Left lung (tissue), 10 donors: ENCODE results near the gene AHRR. TPM values are rescaled to one million over a fixed set of nuclear protein-coding genes. Genes with fewer than 3 reads are reported as not detected.

Source experiments
- ATAC-seq: fragments of 200-7000 bp; cut with Tn5 transposase; one replicate; pipeline ENCODE4 v1.9.1; 2020; ENCODE audit warnings: moderate library complexity
- DNase-seq, 4 donors: peaks; one replicate each; pipeline ENCODE4 v3.0.0-alpha.2; 2013 to 2020
- H3K27ac ChIP-seq, 2 donors: fragments of 200-600 bp; sonication (generic) in 1 of 2; one replicate each; pipeline versions ENCODE4 v1.5.0 to v1.8.0; 2020 to 2021
- H3K27me3 ChIP-seq, 2 donors: fragments of 200-600 bp; sonication (generic) in 1 of 2; one replicate each; pipeline versions ENCODE4 v1.5.0 to v1.8.0; 2020 to 2021
- H3K36me3 ChIP-seq, 2 donors: fragments of 200-600 bp; sonication (generic) in 1 of 2; one replicate each; pipeline versions ENCODE4 v1.5.0 to v1.8.0; 2020 to 2021
- H3K4me1 ChIP-seq, 2 donors: fragments of 200-600 bp; one replicate each; pipeline ENCODE4 v1.8.0; 2021
- H3K4me3 ChIP-seq, 2 donors: fragments of 200-600 bp; sonication (generic) in 1 of 2; one replicate each; pipeline versions ENCODE4 v1.5.0 to v1.8.0; 2020 to 2021; ENCODE audit warnings: mild to moderate bottlenecking in 1 of 2
- H3K9me3 ChIP-seq, 2 donors: fragments of 200-600 bp; sonication (generic) in 1 of 2; one replicate each; pipeline versions ENCODE4 v1.5.0 to v1.8.0; 2020 to 2021
- CTCF ChIP-seq, 2 donors: fragments of 200-600 bp; sonication (generic) in 1 of 2; IDR thresholded peaks; one replicate each; pipeline versions ENCODE4 v1.5.0 to v1.8.0; 2021; ENCODE audit warnings: antibody characterized with exemption in 2 of 2
- intact Hi-C, 2 donors: fragments of 100-400 bp; cut with DNase I; formaldehyde crosslinking; loops; one replicate each; pipeline versions ENCODE4 v1.11.2 to v1.14.2; 2022
- polyA plus RNA-seq, 6 donors: library from polyadenylated mRNA; unstranded; fragments of 120-200 nt; gene quantifications; one replicate each; pipeline ENCODE4 v1.2.1, GENCODE V29; 2013; ENCODE audit not compliant: insufficient read length in 6 of 6
- total RNA-seq, 2 donors: library from RNA; stranded (reverse); fragmentation: NEBNext Ultra II Directional; extraction: Animal tissue kit (Norgen Biotek cat#: 25700); gene quantifications; one replicate each; pipeline ENCODE4 v1.2.1, GENCODE V29; 2021
- donor health status: DM: no; HTN: yes; CAD: no.
- donor health status: DM: no; HTN: no; CAD: no.

AHRR gene
- total and polyA plus RNA-seq, 8 donors = 0.32 to 8.4 (median 4.7) TPM

GRCh38 chr5:350355-350754 is 28.8 kb downstream of the AHRR start:
- no peaks in the 10 kb centered on the region for H3K4me1 ChIP-seq
- no peak for DNase-seq
- no peaks in the 10 kb centered on the region for H3K9me3 ChIP-seq
- intact Hi-C loops = no loop called here
- no peak for TF ChIP-seq CTCF (IDR thresholded peaks at IDR 0.05)
- H3K27me3 ChIP-seq = peaks cover 0 to 6% of the 10 kb centered on the region in 2 donors
- ATAC-seq = no peak
- H3K27ac ChIP-seq = no peak overlapping the region
- no peaks in the 10 kb centered on the region for H3K36me3 ChIP-seq
- no peak overlapping the region for H3K4me3 ChIP-seq

- H3K4me3 ChIP-seq = no peak overlapping the region
- no peaks in the 10 kb centered on the region for H3K27me3 ChIP-seq
- H3K27ac ChIP-seq = no peak overlapping the region
- H3K36me3 ChIP-seq = no peaks in the 10 kb centered on the region
- intact Hi-C loops = no loop called here
- no peaks in the 10 kb centered on the region for H3K4me1 ChIP-seq
- no peaks in the 10 kb centered on the region for H3K9me3 ChIP-seq
- TF ChIP-seq CTCF (IDR thresholded peaks at IDR 0.05) = no peak
- no peak for ATAC-seq
- DNase-seq = no peak
These were observed 29.8 kb downstream of the AHRR start for GRCh38 chr5:351084-351920.

- H3K9me3 ChIP-seq = no peaks in the 10 kb centered on the region
- no peaks in the 10 kb centered on the region for H3K4me1 ChIP-seq
- H3K4me3 ChIP-seq = no peak overlapping the region
- H3K27me3 ChIP-seq = no peaks in the 10 kb centered on the region
- ATAC-seq (no peak), DNase-seq (no peak)
- H3K27ac ChIP-seq = no peak overlapping the region
- no peaks in the 10 kb centered on the region for H3K36me3 ChIP-seq
- TF ChIP-seq CTCF (IDR thresholded peaks at IDR 0.05) = no peak
- intact Hi-C loops = no loop called here
These were observed 30.4 kb downstream of the AHRR start for GRCh38 chr5:351921-352245.

DNA sequence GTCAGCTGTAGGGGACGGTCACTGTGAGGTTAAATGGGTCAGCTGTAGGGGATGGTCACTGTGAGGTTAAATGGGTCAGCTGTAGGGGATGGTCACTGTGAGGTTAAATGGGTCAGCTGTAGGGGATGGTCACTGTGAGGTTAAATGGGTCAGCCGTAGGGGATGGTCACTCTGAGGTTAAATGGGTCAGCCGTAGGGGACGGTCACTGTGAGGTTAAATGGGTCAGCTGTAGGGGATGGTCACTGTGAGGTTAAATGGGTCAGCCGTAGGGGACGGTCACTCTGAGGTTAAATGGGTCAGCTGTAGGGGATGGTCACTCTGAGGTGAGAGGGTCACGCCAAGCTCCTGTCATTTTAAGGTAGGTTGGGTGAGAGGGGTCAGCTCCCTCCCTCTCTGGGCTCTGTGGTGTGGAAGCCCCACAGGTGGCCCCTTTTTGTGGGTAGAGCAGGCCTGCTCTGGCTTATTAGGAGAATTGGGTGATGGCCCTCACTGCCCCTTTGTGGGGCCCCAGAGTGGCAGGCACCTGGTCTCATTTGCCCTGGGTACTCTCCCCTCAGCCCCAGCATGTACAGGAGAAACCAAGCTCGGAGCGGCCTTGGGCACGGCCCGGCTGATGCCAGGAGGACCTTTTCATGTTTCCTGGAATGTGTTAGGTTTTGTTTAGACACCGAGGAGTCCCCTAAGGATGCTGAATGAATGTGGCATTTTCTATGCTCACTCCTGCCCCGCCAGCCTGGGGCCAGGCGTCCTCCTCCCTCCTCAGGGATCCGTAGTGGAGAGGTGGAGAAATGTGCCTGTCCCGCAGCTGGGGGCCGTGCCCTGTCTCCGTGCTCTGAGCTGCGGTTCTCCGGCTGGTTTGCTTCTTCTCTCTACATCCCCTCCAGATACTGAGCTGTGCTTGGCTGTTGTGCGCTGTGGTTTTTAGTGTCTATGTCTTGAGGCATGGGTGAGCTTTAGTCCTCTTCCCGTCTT is 31.4 kb downstream of the AHRR start:
- Histone ChIP-seq H3K36me3 (no peaks in the 10 kb centered on the region), H3K9me3 (no peaks in the 10 kb centered on the region), H3K4me3 (no peak overlapping the region), H3K27me3 (no peaks in the 10 kb centered on the region), H3K27ac (no peak overlapping the region), H3K4me1 (no peaks in the 10 kb centered on the region)
- DNase-seq (no peak), ATAC-seq (no peak)
- TF ChIP-seq CTCF (IDR thresholded peaks at IDR 0.05) = no peak
- intact Hi-C loops = no loop called here
